Activated CD4-positive, alpha-beta memory T cell treated with anti-CD3 and anti-CD28 coated beads, Interleukin-2, amount 10 ng/mL, durations not matched to agents 7 days and 5 days (primary cell): ENCODE measurements around the gene C1orf185. TPM values are rescaled to one million over a fixed set of nuclear protein-coding genes. Genes with fewer than 3 reads are reported as not detected.

Experiments used
- CTCF ChIA-PET: fragments of 350-600 bp; sonication (Branson Sonifier 250); formaldehyde crosslinking; loops from one replicate; lab custom pipeline; 2021; ENCODE audit warnings: antibody characterized with exemption, inconsistent platforms; lab: Charles Lee
- POLR2A ChIA-PET: fragments of 350-600 bp; sonication (Branson Sonifier 250); formaldehyde crosslinking; loops from one replicate; lab custom pipeline; 2021; ENCODE audit warnings: antibody characterized with exemption; lab: Charles Lee
- DNase-seq: peaks from one replicate; pipeline ENCODE4 v3.0.0-alpha.2; 2020
- H3K27ac Mint-ChIP-seq: one replicate; pipeline ENCODE4 v1.8.0; 2021; ENCODE audit warnings: mild to moderate bottlenecking, mixed read lengths
- H3K27me3 Mint-ChIP-seq: one replicate; pipeline ENCODE4 v1.8.0; 2021; ENCODE audit warnings: mixed read lengths
- H3K36me3 Mint-ChIP-seq: one replicate; pipeline ENCODE4 v1.8.0; 2021; ENCODE audit warnings: low read depth, mixed read lengths
- H3K4me1 Mint-ChIP-seq: one replicate; pipeline ENCODE4 v1.8.0; 2021; ENCODE audit warnings: mixed read lengths
- H3K4me3 Mint-ChIP-seq: one replicate; pipeline ENCODE4 v1.8.0; 2021; ENCODE audit warnings: mild to moderate bottlenecking, mixed read lengths
- H3K9me3 Mint-ChIP-seq: one replicate; pipeline ENCODE4 v1.8.0; 2021; ENCODE audit warnings: mixed read lengths
- total RNA-seq, 2 experiments: library from RNA; stranded (reverse); gene quantifications; one replicate each; pipeline ENCODE4 v1.2.3, GENCODE V29; 2021

The C1orf185 gene
- total RNA-seq: not detected

- H3K4me1 Mint-ChIP-seq: peaks cover 3% of the 10 kb centered on the region
- peaks cover 11% of the 10 kb centered on the region for H3K27me3 Mint-ChIP-seq
- CTCF ChIA-PET: no interaction called here
- H3K9me3 Mint-ChIP-seq: no peaks in the 10 kb centered on the region
- no peaks in the 10 kb centered on the region for H3K36me3 Mint-ChIP-seq
- H3K27ac Mint-ChIP-seq: no peak within 1 kb of the TSS
- H3K4me3 Mint-ChIP-seq: no peak within 1 kb of the TSS
- POLR2A ChIA-PET: no interaction called here
- DNase-seq: no peak
Measured at GRCh38 chr1:51101976-51102375, at the start of gene C1orf185. Gene C1orf185 (plus strand): TSS chr1:51102228. CDS start chr1:51102234, 6 bp downstream.

- no peak for DNase-seq
- no peak overlapping the region for H3K27ac Mint-ChIP-seq
- CTCF ChIA-PET: no interaction called here
Measured at GRCh38 chr1:51058858-51059257, 43.2 kb upstream of the C1orf185 start.

GRCh38 chr1:51061231-51061918, 40.7 kb upstream of the C1orf185 start:
- Mint-ChIP-seq H3K4me1 (no peaks in the 10 kb centered on the region), H3K9me3 (no peaks in the 10 kb centered on the region), H3K27me3 (peaks cover 4% of the 10 kb centered on the region), H3K36me3 (no peaks in the 10 kb centered on the region), H3K27ac (no peak overlapping the region), H3K4me3 (no peak overlapping the region)
- ChIA-PET CTCF (no interaction called here), POLR2A (no interaction called here)
- no peak for DNase-seq

More at GRCh38 chr1:51058858-51059257, 43.2 kb upstream of the C1orf185 start:
- no peak overlapping the region for H3K4me3 Mint-ChIP-seq
- POLR2A ChIA-PET: no interaction called here
- no peaks in the 10 kb centered on the region for H3K9me3 Mint-ChIP-seq
- H3K27me3 Mint-ChIP-seq: peaks cover 4% of the 10 kb centered on the region
- H3K36me3 Mint-ChIP-seq: no peaks in the 10 kb centered on the region
- H3K4me1 Mint-ChIP-seq: no peaks in the 10 kb centered on the region

- Mint-ChIP-seq H3K27ac (no peak overlapping the region), H3K4me3 (no peak overlapping the region), H3K27me3 (peaks cover 4% of the 10 kb centered on the region), H3K36me3 (no peaks in the 10 kb centered on the region), H3K9me3 (no peaks in the 10 kb centered on the region), H3K4me1 (no peaks in the 10 kb centered on the region)
- ChIA-PET POLR2A (no interaction called here), CTCF (no interaction called here)
- DNase-seq: no peak
Measured at GRCh38 chr1:51063121-51063520, 38.9 kb upstream of the C1orf185 start.

- ChIA-PET CTCF (no interaction called here), POLR2A (no interaction called here)
- Mint-ChIP-seq H3K4me1 (no peaks in the 10 kb centered on the region), H3K4me3 (no peak overlapping the region), H3K9me3 (no peaks in the 10 kb centered on the region), H3K36me3 (no peaks in the 10 kb centered on the region), H3K27me3 (peaks cover 19% of the 10 kb centered on the region), H3K27ac (no peak overlapping the region)
- no peak for DNase-seq
Measured at GRCh38 chr1:51070011-51070410, 32.0 kb upstream of the C1orf185 start.

- POLR2A ChIA-PET: no interaction called here
- DNase-seq: no peak
- CTCF ChIA-PET: no interaction called here
- no peaks in the 10 kb centered on the region for H3K9me3 Mint-ChIP-seq
- H3K4me3 Mint-ChIP-seq: no peak overlapping the region
- peaks cover 20% of the 10 kb centered on the region for H3K27me3 Mint-ChIP-seq
- H3K27ac Mint-ChIP-seq: no peak overlapping the region
- H3K36me3 Mint-ChIP-seq: no peaks in the 10 kb centered on the region
- no peaks in the 10 kb centered on the region for H3K4me1 Mint-ChIP-seq
Measured at GRCh38 chr1:51070640-51071039, 31.4 kb upstream of the C1orf185 start.

GRCh38 chr1:51071291-51072042, 30.6 kb upstream of the C1orf185 start:
- Mint-ChIP-seq H3K4me3 (no peak overlapping the region), H3K27ac (no peak overlapping the region), H3K36me3 (no peaks in the 10 kb centered on the region), H3K27me3 (peaks cover 23% of the 10 kb centered on the region), H3K4me1 (no peaks in the 10 kb centered on the region), H3K9me3 (no peaks in the 10 kb centered on the region)
- POLR2A ChIA-PET: no interaction called here
- no peak for DNase-seq
- CTCF ChIA-PET: no interaction called here

- no peaks in the 10 kb centered on the region for H3K4me1 Mint-ChIP-seq
- H3K4me3 Mint-ChIP-seq: no peak overlapping the region
- no peak overlapping the region for H3K27ac Mint-ChIP-seq
- no peaks in the 10 kb centered on the region for H3K9me3 Mint-ChIP-seq
- peaks cover 23% of the 10 kb centered on the region for H3K27me3 Mint-ChIP-seq
- DNase-seq: no peak
- ChIA-PET POLR2A (no interaction called here), CTCF (no interaction called here)
- H3K36me3 Mint-ChIP-seq: no peaks in the 10 kb centered on the region
Measured at GRCh38 chr1:51072043-51072439, 30.0 kb upstream of the C1orf185 start.

- H3K4me3 Mint-ChIP-seq: no peak overlapping the region
- no peaks in the 10 kb centered on the region for H3K4me1 Mint-ChIP-seq
- peaks cover 21% of the 10 kb centered on the region for H3K27me3 Mint-ChIP-seq
- ChIA-PET CTCF (no interaction called here), POLR2A (no interaction called here)
- no peaks in the 10 kb centered on the region for H3K9me3 Mint-ChIP-seq
- no peak overlapping the region for H3K27ac Mint-ChIP-seq
- H3K36me3 Mint-ChIP-seq: no peaks in the 10 kb centered on the region
- DNase-seq: no peak
Measured at GRCh38 chr1:51072651-51073050, 29.4 kb upstream of the C1orf185 start.

GRCh38 chr1:51073456-51073855, 28.6 kb upstream of the C1orf185 start:
- POLR2A ChIA-PET: no interaction called here
- CTCF ChIA-PET: no interaction called here
- H3K27me3 Mint-ChIP-seq: peaks cover 22% of the 10 kb centered on the region
- DNase-seq: no peak
- H3K36me3 Mint-ChIP-seq: no peaks in the 10 kb centered on the region
- no peak overlapping the region for H3K4me3 Mint-ChIP-seq
- no peaks in the 10 kb centered on the region for H3K9me3 Mint-ChIP-seq
- H3K4me1 Mint-ChIP-seq: no peaks in the 10 kb centered on the region
- H3K27ac Mint-ChIP-seq: no peak overlapping the region

GRCh38 chr1:51086496-51087271, 15.3 kb upstream of the C1orf185 start:
- peaks cover 34% of the 10 kb centered on the region for H3K27me3 Mint-ChIP-seq

GRCh38 chr1:51088474-51088873, 13.6 kb upstream of the C1orf185 start:
- H3K27me3 Mint-ChIP-seq: peaks cover 34% of the 10 kb centered on the region
- H3K4me1 Mint-ChIP-seq: no peaks in the 10 kb centered on the region
- H3K4me3 Mint-ChIP-seq: no peak overlapping the region
- POLR2A ChIA-PET: no interaction called here
- no peak overlapping the region for H3K27ac Mint-ChIP-seq
- CTCF ChIA-PET: interaction anchor here (1.0 to 1.4 kb wide), 2 partner anchors 13 to 101 kb away, joined by 4 to 6 read pairs; no protein-coding TSS in a partner anchor
- no peaks in the 10 kb centered on the region for H3K9me3 Mint-ChIP-seq
- DNase-seq: no peak
- no peaks in the 10 kb centered on the region for H3K36me3 Mint-ChIP-seq

More at GRCh38 chr1:51086496-51087271, 15.3 kb upstream of the C1orf185 start:
- CTCF ChIA-PET: no interaction called here
- no peaks in the 10 kb centered on the region for H3K4me1 Mint-ChIP-seq
- DNase-seq: no peak
- H3K36me3 Mint-ChIP-seq: no peaks in the 10 kb centered on the region
- H3K4me3 Mint-ChIP-seq: no peak overlapping the region
- POLR2A ChIA-PET: no interaction called here
- no peak overlapping the region for H3K27ac Mint-ChIP-seq
- H3K9me3 Mint-ChIP-seq: no peaks in the 10 kb centered on the region

GRCh38 chr1:51093581-51093980, 8.4 kb upstream of the C1orf185 start:
- CTCF ChIA-PET: no interaction called here
- no peak overlapping the region for H3K4me3 Mint-ChIP-seq
- H3K4me1 Mint-ChIP-seq: no peaks in the 10 kb centered on the region
- H3K27me3 Mint-ChIP-seq: peaks cover 44% of the 10 kb centered on the region
- no peak for DNase-seq
- no peaks in the 10 kb centered on the region for H3K36me3 Mint-ChIP-seq
- no peaks in the 10 kb centered on the region for H3K9me3 Mint-ChIP-seq
- POLR2A ChIA-PET: no interaction called here
- H3K27ac Mint-ChIP-seq: no peak overlapping the region
